ENCODE data around the gene THNSL1. TPM values are rescaled to one million over a fixed set of nuclear protein-coding genes. Genes with fewer than 3 reads are reported as not detected.
A peak's percentile ranks its signal among the peaks of the same experiment; 100 is the strongest.

THNSL1 gene
- total and polyA plus RNA-seq, 12 donors = 1.4 to 6.8 (median 5.1) TPM

DNA sequence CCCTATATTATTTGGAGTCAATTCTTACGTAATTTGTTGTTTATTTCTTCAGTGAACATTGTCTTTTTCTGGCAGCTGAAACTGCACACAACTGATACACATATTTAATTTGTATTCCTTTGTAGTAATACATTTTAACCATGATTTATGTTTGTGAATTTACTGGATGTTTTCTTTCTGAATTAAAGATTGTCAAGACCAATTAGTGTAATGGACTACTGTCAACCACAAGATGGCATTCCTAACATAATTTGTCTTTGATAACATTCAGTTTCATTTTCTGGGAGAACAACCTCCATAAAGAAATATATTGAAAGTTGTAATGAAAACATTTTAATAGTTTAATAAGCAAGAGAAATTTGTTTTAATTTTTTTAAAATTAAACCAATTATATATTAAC, 10.1 kb downstream of the THNSL1 start:
- peaks cover 0 to 11% (median 0%) of the 10 kb centered on the region in 11 donors for H3K9me3 ChIP-seq
- no peak for ATAC-seq
- no peak overlapping the region for H3K27ac ChIP-seq
- no peak overlapping the region for H3K4me3 ChIP-seq
- intact Hi-C loops (cut with DNase I) = loop anchor here in 3 of 10 donors (2.0 to 10.0 kb wide), 4 partner anchors 41 to 56 kb away; no protein-coding TSS in a partner anchor
- no peak for DNase-seq
- 88 to 95% methylated on average over 1 of the region's 1 CpG for WGBS, 2 donors
- TF ChIP-seq CTCF (IDR thresholded peaks at IDR 0.05) = peak in 7 of 9 donors; percentile 36 to 61 (median 48)
- H3K4me1 ChIP-seq = peaks cover 0 to 33% (median 7%) of the 10 kb centered on the region in 9 donors
- no peaks in the 10 kb centered on the region for H3K36me3 ChIP-seq
- H3K27me3 ChIP-seq = no peaks in the 10 kb centered on the region

GRCh38 chr10:25028711-25029110, 12.3 kb downstream of the THNSL1 start:
- intact Hi-C loops (cut with DNase I) = loop anchor here in 3 of 10 donors (2.0 to 10.0 kb wide), 4 partner anchors 39 to 54 kb away; no protein-coding TSS in a partner anchor
- H3K27me3 ChIP-seq = no peaks in the 10 kb centered on the region
- H3K27ac ChIP-seq = no peak overlapping the region
- DNase-seq (no peak), ATAC-seq (no peak)
- TF ChIP-seq CTCF (IDR thresholded peaks at IDR 0.05) = no peak
- H3K4me1 ChIP-seq = peaks cover 0 to 19% (median 7%) of the 10 kb centered on the region in 9 donors
- H3K36me3 ChIP-seq = no peaks in the 10 kb centered on the region
- peaks cover 0 to 11% (median 0%) of the 10 kb centered on the region in 11 donors for H3K9me3 ChIP-seq
- 95 to 96% methylated on average over 1 of the region's 1 CpG for WGBS, 2 donors
- no peak overlapping the region for H3K4me3 ChIP-seq

DNA sequence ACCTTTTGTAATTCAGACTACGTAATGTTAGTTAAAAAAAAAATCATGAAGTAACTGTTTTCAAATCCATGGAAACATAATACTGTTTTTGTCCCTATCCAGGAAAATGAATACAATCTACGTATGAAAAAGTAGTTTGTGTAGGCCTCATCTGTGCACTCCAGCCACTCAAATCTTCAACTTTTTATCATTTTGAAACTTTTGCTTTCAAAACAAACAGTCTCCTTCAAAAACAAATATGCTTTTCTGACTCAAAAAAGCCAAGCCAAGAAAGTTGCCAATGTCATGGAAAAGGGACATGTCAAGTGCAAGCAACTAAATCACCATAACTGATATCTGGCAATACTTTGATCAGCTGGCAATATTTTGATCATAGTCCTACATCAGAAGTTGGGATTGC, 13.1 kb downstream of the THNSL1 start:
- ATAC-seq (no peak), DNase-seq (no peak)
- Histone ChIP-seq H3K4me3 (no peak overlapping the region), H3K27me3 (no peaks in the 10 kb centered on the region), H3K27ac (no peak overlapping the region), H3K36me3 (no peaks in the 10 kb centered on the region), H3K9me3 (peaks cover 0 to 11% (median 0%) of the 10 kb centered on the region in 11 donors), H3K4me1 (peaks cover 0 to 13% (median 4%) of the 10 kb centered on the region in 9 donors)
- TF ChIP-seq CTCF (IDR thresholded peaks at IDR 0.05) = no peak
- WGBS, 2 donors = 94 to 97% methylated on average over 2 of the region's 2 CpGs
- intact Hi-C loops (cut with DNase I) = loop anchor here in 3 of 10 donors (2.0 to 10.0 kb wide), 4 partner anchors 38 to 53 kb away; no protein-coding TSS in a partner anchor

- Histone ChIP-seq H3K36me3 (no peaks in the 10 kb centered on the region), H3K4me3 (no peak overlapping the region), H3K9me3 (no peaks in the 10 kb centered on the region), H3K27me3 (no peaks in the 10 kb centered on the region), H3K4me1 (peaks cover 0 to 15% (median 0%) of the 10 kb centered on the region in 9 donors), H3K27ac (no peak overlapping the region)
- no peak for DNase-seq
- 59 to 77% methylated on average over 3 of the region's 3 CpGs for WGBS, 2 donors
- TF ChIP-seq CTCF (IDR thresholded peaks at IDR 0.05) = no peak
- no peak for ATAC-seq
- intact Hi-C loops (cut with DNase I) = loop anchor here in 1 of 10 donors (10.0 kb wide), 1 partner anchor 48 kb away; no protein-coding TSS in a partner anchor
These were observed 20.0 kb downstream of the THNSL1 start for GRCh38 chr10:25036381-25036780.
